GM03348 (cell line): Measurements from ENCODE around the gene COPS8.
A peak's percentile ranks its signal among the peaks of the same experiment; 100 is the strongest.

Experiments
- DNase-seq: peaks from one replicate; pipeline ENCODE4 v3.0.0; 2012; ENCODE audit warnings: low spot score

Gene COPS8

DNA sequence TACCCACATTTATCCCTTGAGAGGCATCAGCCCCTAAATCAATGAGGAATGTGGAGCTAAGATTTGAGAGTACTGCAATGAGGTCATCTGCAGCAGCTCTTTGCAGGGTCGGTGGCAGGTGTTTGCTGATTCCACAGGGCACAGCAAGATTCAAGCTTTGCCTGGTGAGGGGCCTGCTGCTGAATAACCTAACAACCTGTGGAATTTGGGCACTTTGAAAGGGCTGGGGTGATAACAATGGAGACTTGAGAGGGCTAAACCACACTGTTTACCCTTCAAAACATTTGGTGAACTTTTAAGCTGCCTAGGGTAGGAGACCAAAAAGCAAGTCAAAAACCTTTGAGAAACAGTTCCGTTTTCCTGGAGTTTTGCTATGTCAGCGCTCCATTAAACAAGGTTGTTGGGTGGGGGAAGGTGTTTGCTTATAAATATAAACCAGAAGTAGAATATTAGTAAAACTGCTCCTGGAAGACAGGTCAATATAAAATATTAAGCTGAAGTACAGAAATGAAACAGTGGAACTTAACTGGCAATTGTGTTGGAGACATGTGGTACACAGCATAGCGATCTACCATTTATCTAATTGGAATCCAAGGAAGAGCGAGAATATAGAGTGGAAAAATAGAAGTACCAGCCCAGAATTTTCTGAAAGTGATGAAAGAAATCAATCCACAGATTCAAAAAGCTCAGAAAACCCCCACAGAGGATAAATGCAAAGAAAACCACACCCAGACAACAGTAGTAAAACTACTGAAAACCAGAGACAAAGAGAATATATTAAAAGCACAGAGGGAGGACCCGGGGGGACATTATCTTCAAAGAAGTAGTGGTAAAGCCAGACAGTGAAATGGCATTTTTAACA is 15.7 kb downstream of the COPS8 start:
- DNase-seq = no peak

- no peak for DNase-seq
These were observed 16.7 kb downstream of the COPS8 start for GRCh38 chr2:237102428-237102827.

GRCh38 chr2:237109421-237109934 is 23.8 kb downstream of the COPS8 start:
- no peak for DNase-seq

- DNase-seq = no peak
These were observed 27.5 kb downstream of the COPS8 start for GRCh38 chr2:237113026-237113795.

GRCh38 chr2:237115870-237116269 is 30.2 kb downstream of the COPS8 start:
- DNase-seq = no peak

- DNase-seq = no peak
These were observed 30.7 kb downstream of the COPS8 start for GRCh38 chr2:237116431-237116830.

- no peak for DNase-seq
These were observed 32.3 kb downstream of the COPS8 start for GRCh38 chr2:237118025-237118424.

- no peak for DNase-seq
These were observed 33.0 kb downstream of the COPS8 start for GRCh38 chr2:237118561-237119155.

GRCh38 chr2:237120916-237121315 is 35.2 kb downstream of the COPS8 start:
- DNase-seq = no peak

DNA sequence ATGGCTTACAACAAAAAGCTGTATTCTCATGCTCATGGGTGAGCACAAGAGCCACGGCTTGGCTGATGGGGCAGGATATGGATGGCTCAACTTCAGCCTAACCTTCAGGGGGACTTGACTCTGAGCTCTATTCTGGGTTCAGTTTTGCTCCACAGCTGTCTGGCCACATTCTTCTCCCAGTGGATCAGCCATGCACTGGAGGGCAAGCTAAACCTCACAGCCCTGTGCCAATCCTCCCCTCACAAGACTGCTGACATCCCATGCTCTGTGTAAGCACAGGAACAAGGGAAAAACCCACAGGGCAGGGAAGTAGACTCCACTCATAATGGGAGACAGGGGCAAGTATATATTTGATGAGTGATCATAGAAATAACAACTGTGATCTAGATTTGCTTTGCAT is 35.6 kb downstream of the COPS8 start:
- DNase-seq = no peak

- peak; percentile 84 for DNase-seq
These were observed 36.6 kb downstream of the COPS8 start for GRCh38 chr2:237122214-237122666.

DNA sequence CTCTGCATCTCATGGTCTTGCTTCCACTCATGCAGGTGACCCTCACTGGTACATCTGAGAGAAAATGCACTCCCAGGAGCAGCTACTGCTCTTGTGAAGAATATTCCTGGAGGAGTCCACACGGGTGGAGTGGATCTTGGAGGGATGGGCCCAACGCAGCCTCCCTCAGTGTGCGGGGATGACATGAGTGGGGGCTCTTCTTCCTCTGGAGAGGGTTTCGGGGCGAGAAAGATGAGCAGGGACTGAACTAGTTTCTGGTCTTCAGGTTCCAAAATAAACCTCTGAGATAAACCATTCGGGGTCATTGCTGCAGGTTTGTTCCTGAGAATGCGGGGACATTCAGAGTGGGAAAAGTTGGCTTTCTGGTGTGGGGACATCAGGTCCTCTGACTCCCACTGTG is 39.1 kb downstream of the COPS8 start:
- DNase-seq = no peak

DNA sequence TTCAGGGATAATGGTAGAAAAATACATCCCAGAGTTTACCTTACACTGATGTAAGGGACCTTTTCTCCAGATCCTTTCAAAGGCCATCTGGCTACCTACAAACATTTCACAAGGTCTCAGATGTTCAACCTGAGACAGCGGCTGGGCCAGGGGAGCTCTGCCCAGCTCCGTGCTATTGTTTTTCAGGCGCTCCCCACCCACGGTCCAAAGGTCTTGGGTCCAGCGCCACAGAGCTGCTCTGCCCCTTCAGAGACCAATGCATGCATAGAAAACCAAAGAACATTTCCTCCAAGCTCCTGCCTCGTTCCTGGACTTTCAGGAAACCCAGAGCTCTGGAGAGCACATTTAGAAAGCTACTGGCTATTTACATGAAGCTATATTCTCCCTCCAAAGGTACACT is 40.3 kb downstream of the COPS8 start:
- no peak for DNase-seq

- no peak for DNase-seq
These were observed 41.0 kb downstream of the COPS8 start for GRCh38 chr2:237126519-237127174.

- DNase-seq = peak; percentile 95
These were observed 42.5 kb downstream of the COPS8 start for GRCh38 chr2:237128026-237128703.

DNA sequence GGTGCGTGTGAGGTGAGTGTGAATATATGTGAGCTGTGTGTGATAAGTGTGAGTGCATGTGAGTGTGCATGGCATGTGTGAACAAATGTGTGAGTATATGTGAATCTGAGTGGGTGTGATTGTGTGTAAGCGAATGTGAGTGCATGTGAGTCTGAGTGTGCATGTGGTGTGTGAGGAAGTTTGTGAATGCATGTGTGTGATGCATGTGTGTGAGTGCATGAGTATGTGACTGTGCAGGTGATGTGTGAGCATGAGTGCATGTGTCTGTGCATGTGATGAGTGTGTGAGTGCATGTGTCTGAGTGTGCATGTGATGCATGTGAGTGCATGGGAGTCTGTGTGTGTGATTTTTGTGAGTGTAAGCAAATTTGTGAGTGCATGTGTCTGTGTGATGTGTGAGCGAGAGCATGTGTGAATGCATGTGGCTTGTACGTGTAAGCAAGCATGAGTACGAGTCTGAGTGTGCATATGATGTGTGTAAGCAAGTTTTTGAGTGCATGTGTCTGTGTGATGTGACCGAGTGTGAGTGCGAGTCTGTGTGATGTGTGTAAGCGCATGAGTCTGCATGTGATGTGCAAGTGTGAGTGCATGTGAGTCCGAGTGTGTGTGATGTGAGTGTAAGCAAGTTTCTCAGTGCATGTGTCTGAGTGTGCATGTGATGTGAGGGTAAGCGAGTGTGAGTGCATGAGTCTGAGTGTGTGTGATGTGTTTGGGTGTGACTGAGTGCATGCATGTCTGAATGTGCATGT is 43.3 kb downstream of the COPS8 start:
- DNase-seq = no peak

- no peak for DNase-seq
These were observed 44.1 kb downstream of the COPS8 start for GRCh38 chr2:237129625-237130263.

GRCh38 chr2:237130562-237131421 is 45.1 kb downstream of the COPS8 start:
- no peak for DNase-seq
